Measurements from ENCODE around the gene MYH2. TPM values are rescaled to one million over a fixed set of nuclear protein-coding genes. Genes with fewer than 3 reads are reported as not detected.

Gene MYH2
- total RNA-seq, 1 donor from 2014 or later = not detected

DNA sequence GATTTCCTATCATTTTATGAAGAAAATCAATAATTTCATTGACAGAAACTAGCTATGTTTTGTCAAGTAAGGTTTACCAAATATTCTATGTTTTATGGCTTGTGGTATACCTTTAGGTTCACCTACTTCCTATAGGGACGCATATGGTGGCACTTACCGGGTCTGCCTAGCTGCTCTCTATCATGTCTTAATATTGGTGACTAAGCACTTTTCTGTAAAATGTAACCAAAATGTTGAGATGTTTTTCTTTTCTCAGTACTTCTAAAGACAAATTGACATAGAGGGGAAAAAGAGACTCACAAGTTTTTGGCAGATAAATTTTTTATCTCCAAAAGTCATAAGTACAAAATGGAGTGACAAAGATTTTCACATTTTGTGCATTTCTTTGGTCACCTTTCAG lies 57.5 kb downstream of the MYH2 start:
- Mint-ChIP-seq H3K27ac (ENCODE audit: unreplicated experiment) (no peak overlapping the region), H3K4me3 (ENCODE audit: unreplicated experiment) (no peak overlapping the region), H3K27me3 (ENCODE audit: unreplicated experiment) (peaks cover 1% of the 10 kb centered on the region), H3K4me1 (ENCODE audit: low read depth, unreplicated experiment) (no peaks in the 10 kb centered on the region), H3K36me3 (ENCODE audit: unreplicated experiment) (peaks cover 35% of the 10 kb centered on the region), H3K9me3 (ENCODE audit: unreplicated experiment) (peaks cover 13% of the 10 kb centered on the region)
- DNase-seq = no peak
- TF ChIP-seq, protein P1, sequence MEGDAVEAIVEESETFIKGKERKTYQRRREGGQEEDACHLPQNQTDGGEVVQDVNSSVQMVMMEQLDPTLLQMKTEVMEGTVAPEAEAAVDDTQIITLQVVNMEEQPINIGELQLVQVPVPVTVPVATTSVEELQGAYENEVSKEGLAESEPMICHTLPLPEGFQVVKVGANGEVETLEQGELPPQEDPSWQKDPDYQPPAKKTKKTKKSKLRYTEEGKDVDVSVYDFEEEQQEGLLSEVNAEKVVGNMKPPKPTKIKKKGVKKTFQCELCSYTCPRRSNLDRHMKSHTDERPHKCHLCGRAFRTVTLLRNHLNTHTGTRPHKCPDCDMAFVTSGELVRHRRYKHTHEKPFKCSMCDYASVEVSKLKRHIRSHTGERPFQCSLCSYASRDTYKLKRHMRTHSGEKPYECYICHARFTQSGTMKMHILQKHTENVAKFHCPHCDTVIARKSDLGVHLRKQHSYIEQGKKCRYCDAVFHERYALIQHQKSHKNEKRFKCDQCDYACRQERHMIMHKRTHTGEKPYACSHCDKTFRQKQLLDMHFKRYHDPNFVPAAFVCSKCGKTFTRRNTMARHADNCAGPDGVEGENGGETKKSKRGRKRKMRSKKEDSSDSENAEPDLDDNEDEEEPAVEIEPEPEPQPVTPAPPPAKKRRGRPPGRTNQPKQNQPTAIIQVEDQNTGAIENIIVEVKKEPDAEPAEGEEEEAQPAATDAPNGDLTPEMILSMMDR (IDR thresholded peaks at IDR 0.05; ENCODE audit: partially characterized antibody, unreplicated experiment) = no peak

DNA sequence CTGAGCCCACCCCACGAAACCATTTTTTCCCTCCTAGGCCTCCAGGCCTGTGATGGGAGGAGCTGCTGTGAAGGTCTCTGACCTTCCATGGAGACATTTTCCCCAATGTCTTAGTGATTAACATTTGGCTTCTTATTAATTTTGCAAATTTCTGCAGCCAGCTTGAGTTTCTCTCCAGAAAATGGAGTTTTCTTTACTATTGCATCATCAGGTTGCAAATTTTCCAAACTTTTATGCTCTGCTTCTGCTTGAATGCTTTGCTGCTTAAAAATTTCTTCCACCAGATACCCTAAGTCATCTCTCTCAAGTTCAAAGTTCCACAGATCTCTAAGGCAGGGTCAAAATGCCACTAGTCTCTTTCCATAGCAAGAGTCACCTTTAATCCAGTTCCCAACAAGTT lies 67.2 kb downstream of the MYH2 start:
- TF ChIP-seq, protein P1 (IDR thresholded peaks at IDR 0.05; ENCODE audit: partially characterized antibody, unreplicated experiment) = no peak
- Mint-ChIP-seq H3K9me3 (ENCODE audit: unreplicated experiment) (peaks cover 17% of the 10 kb centered on the region), H3K27ac (ENCODE audit: unreplicated experiment) (no peak overlapping the region)

GRCh38 chr17:10477701-10478100 lies 71.8 kb downstream of the MYH2 start:
- Mint-ChIP-seq H3K27ac (ENCODE audit: unreplicated experiment) (no peak overlapping the region), H3K27me3 (ENCODE audit: unreplicated experiment) (no peaks in the 10 kb centered on the region), H3K36me3 (ENCODE audit: unreplicated experiment) (no peaks in the 10 kb centered on the region), H3K9me3 (ENCODE audit: unreplicated experiment) (peaks cover 6% of the 10 kb centered on the region), H3K4me3 (ENCODE audit: unreplicated experiment) (no peak overlapping the region), H3K4me1 (ENCODE audit: low read depth, unreplicated experiment) (no peaks in the 10 kb centered on the region)
- no peak for DNase-seq
- TF ChIP-seq, protein P1 (IDR thresholded peaks at IDR 0.05; ENCODE audit: partially characterized antibody, unreplicated experiment) = no peak

More for the DNA sequence above, 67.2 kb downstream of the MYH2 start:
- Mint-ChIP-seq H3K27me3 (ENCODE audit: unreplicated experiment) (no peaks in the 10 kb centered on the region), H3K36me3 (ENCODE audit: unreplicated experiment) (peaks cover 18% of the 10 kb centered on the region), H3K4me3 (ENCODE audit: unreplicated experiment) (no peak overlapping the region), H3K4me1 (ENCODE audit: low read depth, unreplicated experiment) (no peaks in the 10 kb centered on the region)
- no peak for DNase-seq

DNA sequence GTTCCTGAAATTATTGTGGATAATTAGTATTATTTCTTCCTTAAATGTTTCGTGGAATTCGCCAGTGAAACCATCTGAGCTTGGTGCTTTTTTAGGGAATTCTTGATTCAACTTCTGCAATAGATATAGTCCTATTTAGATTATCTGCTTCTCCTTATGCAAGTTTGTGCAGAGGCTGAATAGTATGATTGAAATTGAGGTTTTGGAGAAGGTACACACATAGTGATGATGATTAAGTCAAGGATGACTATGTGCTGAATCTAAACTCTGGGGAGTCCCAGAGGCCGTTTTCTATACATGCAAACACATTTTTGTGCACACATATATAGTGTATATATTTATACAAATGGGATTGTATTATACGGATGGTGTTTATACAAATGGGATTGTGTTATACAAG lies 74.9 kb downstream of the MYH2 start:
- no peaks in the 10 kb centered on the region for H3K9me3 Mint-ChIP-seq (ENCODE audit: unreplicated experiment)
- H3K36me3 Mint-ChIP-seq (ENCODE audit: unreplicated experiment) = no peaks in the 10 kb centered on the region
- H3K4me3 Mint-ChIP-seq (ENCODE audit: unreplicated experiment) = no peak overlapping the region
- TF ChIP-seq, protein P1 (IDR thresholded peaks at IDR 0.05; ENCODE audit: partially characterized antibody, unreplicated experiment) = no peak
- H3K27ac Mint-ChIP-seq (ENCODE audit: unreplicated experiment) = no peak overlapping the region
- H3K4me1 Mint-ChIP-seq (ENCODE audit: low read depth, unreplicated experiment) = no peaks in the 10 kb centered on the region
- no peak for DNase-seq
- H3K27me3 Mint-ChIP-seq (ENCODE audit: unreplicated experiment) = no peaks in the 10 kb centered on the region

GRCh38 chr17:10471858-10472257 lies 77.6 kb downstream of the MYH2 start:
- Mint-ChIP-seq H3K4me1 (ENCODE audit: low read depth, unreplicated experiment) (no peaks in the 10 kb centered on the region), H3K4me3 (ENCODE audit: unreplicated experiment) (no peak overlapping the region), H3K27ac (ENCODE audit: unreplicated experiment) (no peak overlapping the region), H3K36me3 (ENCODE audit: unreplicated experiment) (no peaks in the 10 kb centered on the region), H3K27me3 (ENCODE audit: unreplicated experiment) (no peaks in the 10 kb centered on the region), H3K9me3 (ENCODE audit: unreplicated experiment) (no peaks in the 10 kb centered on the region)
- TF ChIP-seq, protein P1 (IDR thresholded peaks at IDR 0.05; ENCODE audit: partially characterized antibody, unreplicated experiment) = no peak
- no peak for DNase-seq

Other genes with a start within 250 kb of the MYH2 start
- gene MYH13, start 176.7 kb downstream of the MYH2 start, total RNA-seq (ENCODE audit: unreplicated experiment) = not detected
- 0.96 TPM for gene MYH8, start 127.7 kb downstream of the MYH2 start, total RNA-seq (ENCODE audit: unreplicated experiment)
- gene MYH4, start 80.1 kb downstream of the MYH2 start, total RNA-seq (ENCODE audit: unreplicated experiment) = not detected
- not detected for gene MYH1, start 31.1 kb downstream of the MYH2 start, total RNA-seq (ENCODE audit: unreplicated experiment)
- gene MYH3, start 107.7 kb upstream of the MYH2 start, total RNA-seq (ENCODE audit: unreplicated experiment) = 2.1 TPM
- 20.6 TPM for gene SCO1, start 147.9 kb upstream of the MYH2 start, total RNA-seq (ENCODE audit: unreplicated experiment)
- gene ADPRM, start 147.9 kb upstream of the MYH2 start, total RNA-seq (ENCODE audit: unreplicated experiment) = 7.9 TPM
- gene TMEM220, start 180.4 kb upstream of the MYH2 start, total RNA-seq (ENCODE audit: unreplicated experiment) = 1.6 TPM